ENCODE results near the gene HBA1.
"Not testable (repeated sequence)": the region's sequence is repeated elsewhere in the genome, so short reads cannot be mapped to it uniquely, and the experiment has no call there.

The HBA1 gene

GRCh38 chr16:203246-203645 lies 26.8 kb downstream of the HBA1 start:
- DNase-seq (ENCODE audit: low read depth in 2 of 2): no peak

- not testable (repeated sequence) for DNase-seq (ENCODE audit: low read depth in 2 of 2)
These were observed 27.6 kb downstream of the HBA1 start for GRCh38 chr16:204046-204445.

- not testable (repeated sequence) for DNase-seq (ENCODE audit: low read depth in 2 of 2)
These were observed 32.9 kb downstream of the HBA1 start for GRCh38 chr16:209359-209758.

GRCh38 chr16:211631-212180 lies 35.2 kb downstream of the HBA1 start:
- DNase-seq (ENCODE audit: low read depth in 2 of 2): not testable (repeated sequence)

GRCh38 chr16:212999-213398 lies 36.5 kb downstream of the HBA1 start:
- DNase-seq (ENCODE audit: low read depth in 2 of 2): no peak

- no peak for DNase-seq (ENCODE audit: low read depth in 2 of 2)
These were observed 43.5 kb downstream of the HBA1 start for GRCh38 chr16:220021-220420.
